DOHH2 (cell line): ENCODE data around the gene IRX4.

Experiments
- EZH2phosphoT487 ChIP-seq: fragments of 200-600 bp; sonication (generic); IDR thresholded peaks from 2 replicates; pipeline ENCODE4 v1.6.1; 2017; ENCODE audit warnings: borderline replicate concordance, mild to moderate bottlenecking, antibody characterized with exemption, low read length, moderate library complexity, mixed read lengths
- TF ChIP-seq, protein P1 (sequence below): fragments of 200-600 bp; sonication (generic); IDR thresholded peaks from one replicate; pipeline ENCODE4 v1.5.1; 2014; ENCODE audit warnings: antibody characterized with exemption, mild to moderate bottlenecking, low read depth, low read length; ENCODE audit not compliant: poor library complexity, severe bottlenecking

DNA sequence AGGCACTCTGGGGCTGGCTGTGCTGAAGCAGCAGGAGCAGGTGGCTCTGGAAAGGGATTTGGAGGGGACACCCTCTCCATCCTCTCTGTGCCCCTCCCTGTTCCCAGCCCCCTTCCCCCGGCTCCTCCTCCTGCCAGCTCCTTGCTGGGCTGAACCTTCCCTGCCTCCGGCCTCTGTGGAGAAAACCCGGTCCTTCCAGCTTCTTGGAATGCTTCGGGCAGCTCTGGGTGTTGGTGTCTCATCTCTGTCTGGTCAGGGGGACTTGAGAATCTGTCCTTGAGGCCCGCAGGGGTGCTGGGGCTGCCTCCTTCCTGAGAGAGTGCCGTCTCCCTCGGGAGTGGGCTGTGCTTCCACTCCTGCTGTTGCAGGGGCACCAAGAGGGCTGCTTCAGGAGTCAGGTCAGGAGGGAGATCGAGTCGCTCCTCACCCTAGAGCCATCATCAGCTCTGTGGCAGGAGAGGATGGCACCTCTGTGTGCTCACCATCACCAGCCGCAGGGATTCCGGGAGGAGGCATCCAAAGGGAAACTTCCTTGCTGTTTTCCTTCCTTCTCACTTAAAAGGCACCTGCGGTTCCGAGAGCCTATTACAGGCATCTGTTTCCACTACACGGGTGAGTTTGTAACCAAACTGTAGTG is 50.9 kb downstream of the IRX4 start:
- TF ChIP-seq, protein P1, sequence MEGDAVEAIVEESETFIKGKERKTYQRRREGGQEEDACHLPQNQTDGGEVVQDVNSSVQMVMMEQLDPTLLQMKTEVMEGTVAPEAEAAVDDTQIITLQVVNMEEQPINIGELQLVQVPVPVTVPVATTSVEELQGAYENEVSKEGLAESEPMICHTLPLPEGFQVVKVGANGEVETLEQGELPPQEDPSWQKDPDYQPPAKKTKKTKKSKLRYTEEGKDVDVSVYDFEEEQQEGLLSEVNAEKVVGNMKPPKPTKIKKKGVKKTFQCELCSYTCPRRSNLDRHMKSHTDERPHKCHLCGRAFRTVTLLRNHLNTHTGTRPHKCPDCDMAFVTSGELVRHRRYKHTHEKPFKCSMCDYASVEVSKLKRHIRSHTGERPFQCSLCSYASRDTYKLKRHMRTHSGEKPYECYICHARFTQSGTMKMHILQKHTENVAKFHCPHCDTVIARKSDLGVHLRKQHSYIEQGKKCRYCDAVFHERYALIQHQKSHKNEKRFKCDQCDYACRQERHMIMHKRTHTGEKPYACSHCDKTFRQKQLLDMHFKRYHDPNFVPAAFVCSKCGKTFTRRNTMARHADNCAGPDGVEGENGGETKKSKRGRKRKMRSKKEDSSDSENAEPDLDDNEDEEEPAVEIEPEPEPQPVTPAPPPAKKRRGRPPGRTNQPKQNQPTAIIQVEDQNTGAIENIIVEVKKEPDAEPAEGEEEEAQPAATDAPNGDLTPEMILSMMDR: no peak
- no peak for TF ChIP-seq EZH2phosphoT487
